ENCODE data around the gene ENDOU. TPM values are rescaled to one million over a fixed set of nuclear protein-coding genes. Genes with fewer than 3 reads are reported as not detected.

Gene ENDOU
- total RNA-seq, 1 experiment from 2014 or later: not detected

DNA sequence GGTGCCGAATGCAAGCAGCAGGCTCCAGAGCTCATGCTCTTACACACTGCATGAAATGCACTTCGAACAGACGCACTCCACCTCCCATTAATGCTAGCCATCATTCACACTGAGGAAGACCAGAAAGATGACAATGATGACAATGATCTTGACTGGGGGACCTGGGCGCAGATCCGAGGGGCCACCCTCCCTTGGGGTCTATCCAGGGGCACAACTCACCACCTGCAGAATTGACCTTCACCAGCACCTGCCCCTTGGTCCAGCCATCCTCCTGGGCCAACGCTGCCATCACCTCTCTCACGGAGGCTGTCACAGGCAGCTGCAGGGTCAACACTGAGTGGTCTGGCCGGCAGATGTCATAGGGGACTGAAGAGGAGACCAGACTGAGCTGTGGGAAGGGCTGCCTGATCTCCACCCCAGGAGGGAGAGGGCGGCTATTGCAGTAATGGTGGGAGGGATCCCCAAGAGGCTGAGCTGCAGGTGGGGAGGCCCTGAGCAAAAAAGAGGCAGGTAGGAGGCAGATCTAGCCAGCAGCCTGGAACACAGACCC lies 18.1 kb upstream of the ENDOU start:
- BruUV-seq (replicated peaks): no TSS peak
- no peak for TF ChIP-seq EZH2phosphoT487 (IDR thresholded peaks at IDR 0.05; ENCODE audit: borderline replicate concordance, low read length)
- TF ChIP-seq EZH2 (IDR thresholded peaks at IDR 0.05; ENCODE audit: low read length, unreplicated experiment): no peak
- no peak for TF ChIP-seq CTCF (conservative IDR thresholded peaks at IDR 0.05; ENCODE audit: low read depth, low read length)
- Histone ChIP-seq H3K9ac (ENCODE audit: low read length) (no peak overlapping the region), H3K36me3 (ENCODE audit: low read depth, low read length) (no peaks in the 10 kb centered on the region), H3K27me3 (ENCODE audit: low read length) (no peaks in the 10 kb centered on the region), H4K20me1 (ENCODE audit: low read length) (no peaks in the 10 kb centered on the region), H2AFZ (ENCODE audit: low read length) (no peak overlapping the region), H3K9me3 (ENCODE audit: low read length) (no peaks in the 10 kb centered on the region), H3K4me3 (ENCODE audit: low read length) (no peak overlapping the region), H3K9me2 (replicated peaks; ENCODE audit: low read length) (no peaks in the 10 kb centered on the region), H3K79me2 (ENCODE audit: low read length) (no peaks in the 10 kb centered on the region), H3K27ac (ENCODE audit: low read length) (no peak overlapping the region), H3F3A (ENCODE audit: low read length, unreplicated experiment) (no peaks in the 10 kb centered on the region), H3K4me1 (ENCODE audit: insufficient read depth, low read length) (peaks cover 13% of the 10 kb centered on the region; the same call in 1 of the 2 replicates), H3K4me2 (ENCODE audit: low read length) (no peak overlapping the region)
- ChIA-PET CTCF (interaction anchor here (0.8 to 3.1 kb wide), 9 partner anchors 9 to 95 kb away, joined by 3 to 16 read pairs (median 6); partner anchors contain the start of genes RAPGEF3 and SLC48A1), POLR2A (ENCODE audit: unreplicated experiment) (interaction anchor here (0.8 kb wide), 1 partner anchor 25 kb away, joined by 4 read pairs; no protein-coding TSS in a partner anchor)
- ATAC-seq (no peak), DNase-seq (no peak)
- intact Hi-C loops (cut with micrococcal nuclease): loop anchor here (2.0 kb wide), 1 partner anchor 95 kb away; no protein-coding TSS in a partner anchor

DNA sequence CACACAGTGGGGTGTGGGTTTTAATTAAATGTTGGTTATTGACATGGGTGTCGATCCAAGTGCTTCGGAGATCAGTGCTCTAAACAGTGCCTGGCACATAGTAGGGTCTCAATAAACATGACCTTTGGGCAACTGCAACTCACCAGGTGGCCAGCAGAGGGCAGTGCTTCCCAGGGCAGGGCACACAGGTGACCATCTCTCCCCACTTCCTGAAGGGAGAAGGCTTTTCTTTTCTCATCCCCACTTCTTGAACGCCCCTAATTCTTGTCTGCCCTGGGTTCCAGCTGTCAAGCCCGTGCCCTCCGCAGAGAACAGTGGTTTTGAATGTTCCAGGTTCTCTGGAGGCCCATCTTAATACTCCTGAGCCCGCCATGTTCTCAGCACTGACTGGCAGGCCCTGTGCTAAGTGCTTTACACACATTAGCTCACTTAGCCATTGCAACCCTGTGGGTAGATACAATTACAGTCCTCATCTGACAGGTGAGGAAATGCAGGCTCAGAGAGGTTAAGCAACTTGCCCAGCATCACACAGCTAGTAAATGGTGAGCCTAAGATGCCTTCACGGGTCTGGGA lies 17.0 kb upstream of the ENDOU start:
- Histone ChIP-seq H3K4me3 (ENCODE audit: low read length) (no peak overlapping the region), H3K27me3 (ENCODE audit: low read length) (no peaks in the 10 kb centered on the region), H3K9me3 (ENCODE audit: low read length) (no peaks in the 10 kb centered on the region), H3K27ac (ENCODE audit: low read length) (no peak overlapping the region), H3K79me2 (ENCODE audit: low read length) (no peaks in the 10 kb centered on the region), H3K36me3 (ENCODE audit: low read depth, low read length) (no peaks in the 10 kb centered on the region), H3F3A (ENCODE audit: low read length, unreplicated experiment) (no peaks in the 10 kb centered on the region), H2AFZ (ENCODE audit: low read length) (no peak overlapping the region), H3K4me1 (ENCODE audit: insufficient read depth, low read length) (peaks cover 13% of the 10 kb centered on the region; the same call in 1 of the 2 replicates), H3K9me2 (replicated peaks; ENCODE audit: low read length) (no peaks in the 10 kb centered on the region), H3K9ac (ENCODE audit: low read length) (no peak overlapping the region), H3K4me2 (ENCODE audit: low read length) (no peak overlapping the region), H4K20me1 (ENCODE audit: low read length) (no peaks in the 10 kb centered on the region)
- ATAC-seq (peak; percentile 46), DNase-seq (peak; percentile 76)
- POLR2A ChIA-PET (ENCODE audit: unreplicated experiment): interaction anchor here (0.8 kb wide), 1 partner anchor 26 kb away, joined by 4 read pairs; no protein-coding TSS in a partner anchor
- TF ChIP-seq EZH2phosphoT487 (IDR thresholded peaks at IDR 0.05; ENCODE audit: borderline replicate concordance, low read length) (no peak), CTCF (conservative IDR thresholded peaks at IDR 0.05; ENCODE audit: low read depth, low read length) (peak; percentile 94), EZH2 (IDR thresholded peaks at IDR 0.05; ENCODE audit: low read length, unreplicated experiment) (no peak)
- CTCF ChIA-PET: interaction anchor here (1.3 to 3.1 kb wide), 3 partner anchors 24 to 96 kb away, joined by 5 to 16 read pairs (median 13); no protein-coding TSS in a partner anchor
- no TSS peak for BruUV-seq (replicated peaks)
- intact Hi-C loops (cut with micrococcal nuclease): loop anchor here (1.0 to 2.0 kb wide), 2 partner anchors 37 to 96 kb away; no protein-coding TSS in a partner anchor

All from PC-3 (cell line).